Transverse colon (tissue), 3 donors: Measurements from ENCODE around the gene PDIA5.

Experiments used
- EP300 ChIP-seq: sonication (generic); formaldehyde crosslinking; IDR thresholded peaks from one replicate; pipeline ENCODE4 v1.6.1; 2017; ENCODE audit warnings: antibody characterized with exemption, low read depth
- POLR2AphosphoS5 ChIP-seq, 3 donors: sonication (generic); formaldehyde crosslinking; IDR thresholded peaks; one replicate each; pipeline ENCODE4 v1.6.1; 2016; ENCODE audit warnings: antibody characterized with exemption in 3 of 3

DNA sequence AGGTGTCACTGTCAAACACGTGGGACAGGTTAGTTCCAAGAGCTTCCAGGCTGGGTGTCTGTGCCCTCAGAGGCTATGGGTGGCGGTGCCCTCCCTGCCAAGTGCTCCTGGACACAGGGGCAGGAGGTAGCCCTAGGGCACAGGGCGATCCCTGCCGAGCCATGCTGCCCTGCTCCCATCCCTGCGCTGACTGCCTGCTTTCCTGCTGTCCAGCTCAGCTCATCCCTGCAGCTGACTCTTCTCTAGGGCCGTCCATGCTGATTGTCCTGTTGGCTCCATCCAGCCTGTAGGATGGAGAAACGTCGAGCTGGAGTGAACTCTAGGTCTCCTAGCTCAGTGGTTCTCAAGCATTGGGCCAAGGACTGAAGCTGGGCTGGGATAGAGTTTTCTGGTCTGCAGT, 3.7 kb downstream of the PDIA5 start:
- TF ChIP-seq POLR2AphosphoS5 (IDR thresholded peaks at IDR 0.05), result no peak
- TF ChIP-seq EP300, result no peak
